ENCODE results near the gene SSBP4. TPM values are rescaled to one million over a fixed set of nuclear protein-coding genes. Genes with fewer than 3 reads are reported as not detected.

SSBP4 gene
- total RNA-seq, 1 experiment from 2014 or later, result 46.1 TPM

GRCh38 chr19:18414504-18415177 is 4.6 kb upstream of the SSBP4 start:
- H2BK12ac ChIP-seq (ENCODE audit: insufficient read length, low read depth, low read length), result no peak overlapping the region
- no peak overlapping the region for H3K23ac ChIP-seq (ENCODE audit: insufficient read length, low read depth, low read length)
- no peak overlapping the region for H2BK120ac ChIP-seq (ENCODE audit: low read depth, low read length, poor library complexity, severe bottlenecking)
- no peak overlapping the region for H3K56ac ChIP-seq (ENCODE audit: insufficient read length, low read depth, low read length)
- Mint-ChIP-seq H3K36me3 (ENCODE audit: insufficient read depth in 1 of 3, low read depth in 3 of 3) (no peaks in the 10 kb centered on the region), H3K27me3 (ENCODE audit: low read depth) (peaks cover 54% of the 10 kb centered on the region), H3K9me3 (no peaks in the 10 kb centered on the region; a peak in 2 of 5 replicates), H3K27ac (no peak overlapping the region), H3K4me3 (peak overlapping the region in 1 of 2 experiments; percentile 56; a peak in 2 of 5 replicates), H3K4me1 (peaks cover 19 to 38% of the 10 kb centered on the region in 2 experiments)
- H4K20me1 ChIP-seq (ENCODE audit: control insufficient read depth, insufficient read depth, insufficient read length), result no peaks in the 10 kb centered on the region
- no peak overlapping the region for H4K5ac ChIP-seq (ENCODE audit: insufficient read length, low read depth, low read length)
- no peak overlapping the region for H2AFZ ChIP-seq (ENCODE audit: low read length)
- H3K23me2 ChIP-seq (ENCODE audit: insufficient read length, low read depth, low read length, poor library complexity, severe bottlenecking), result peaks cover 12% of the 10 kb centered on the region
- no peak overlapping the region for H2AK5ac ChIP-seq (ENCODE audit: insufficient read length, low read length)
- no peak overlapping the region for H2BK15ac ChIP-seq (ENCODE audit: low read depth, low read length)
- no peaks in the 10 kb centered on the region for H3K9me3 ChIP-seq (ENCODE audit: control insufficient read depth, low read depth, low read length)
- no peaks in the 10 kb centered on the region; the same call in 1 of the 2 replicates for H3K27me3 ChIP-seq (ENCODE audit: insufficient read depth, low read length)
- DNase-seq, result peak; percentile 35
- no CpG with 5 or more reads among the region's 11 CpGs for WGBS (ENCODE audit: extremely low coverage, insufficient read length, low lambda C conversion rate)
- H3K18ac ChIP-seq (ENCODE audit: insufficient read length, low read depth, low read length), result no peak overlapping the region
- no peak overlapping the region for H4K91ac ChIP-seq (ENCODE audit: insufficient read length, low read depth, low read length)
- peaks cover 4% of the 10 kb centered on the region; the same call in 1 of the 2 replicates for H3K4me1 ChIP-seq (ENCODE audit: insufficient read depth, low read length)
- TF ChIP-seq CTCF (conservative IDR thresholded peaks at IDR 0.05), result no peak
- H2BK20ac ChIP-seq (ENCODE audit: low read depth, low read length, poor library complexity, severe bottlenecking), result no peak overlapping the region
- no peak overlapping the region for H2BK5ac ChIP-seq (ENCODE audit: insufficient read length, low read length)
- H3K14ac ChIP-seq (ENCODE audit: insufficient read depth, low read length), result no peak overlapping the region
- no peak overlapping the region for H3T11ph ChIP-seq (ENCODE audit: low read length)
- no peak overlapping the region for H3K27ac ChIP-seq (ENCODE audit: insufficient read length, low read depth, low read length)
- no peak overlapping the region for H3K4me2 ChIP-seq (ENCODE audit: insufficient read depth, insufficient read length, low read length)
- no peak overlapping the region for H4K8ac ChIP-seq (replicated peaks; ENCODE audit: insufficient read length, low read depth, low read length)
- no peaks in the 10 kb centered on the region for H3K79me1 ChIP-seq (ENCODE audit: insufficient read depth, low read depth, low read length, poor library complexity, severe bottlenecking)
- H3K4ac ChIP-seq (ENCODE audit: low read depth, low read length), result no peak overlapping the region
- H3K9ac ChIP-seq (ENCODE audit: extremely low read depth, insufficient read length, low read length), result no peak overlapping the region
- no peaks in the 10 kb centered on the region for H3K79me2 ChIP-seq (ENCODE audit: insufficient read depth, low read length)

Measured in H9 (cell line).